HG03103 (cell line): ENCODE results near the gene ZBTB37.
A peak's percentile ranks its signal among the peaks of the same experiment; 100 is the strongest.
"Not testable (repeated sequence)": the region's sequence is repeated elsewhere in the genome, so short reads cannot be mapped to it uniquely, and the experiment has no call there.

Source experiments
- ATAC-seq: cut with Tn5 transposase; IDR thresholded peaks from one replicate; pipeline ENCODE4 v1.9.1; 2021; ENCODE audit warnings: low read depth; ENCODE audit not compliant: unreplicated experiment

ZBTB37 gene

DNA sequence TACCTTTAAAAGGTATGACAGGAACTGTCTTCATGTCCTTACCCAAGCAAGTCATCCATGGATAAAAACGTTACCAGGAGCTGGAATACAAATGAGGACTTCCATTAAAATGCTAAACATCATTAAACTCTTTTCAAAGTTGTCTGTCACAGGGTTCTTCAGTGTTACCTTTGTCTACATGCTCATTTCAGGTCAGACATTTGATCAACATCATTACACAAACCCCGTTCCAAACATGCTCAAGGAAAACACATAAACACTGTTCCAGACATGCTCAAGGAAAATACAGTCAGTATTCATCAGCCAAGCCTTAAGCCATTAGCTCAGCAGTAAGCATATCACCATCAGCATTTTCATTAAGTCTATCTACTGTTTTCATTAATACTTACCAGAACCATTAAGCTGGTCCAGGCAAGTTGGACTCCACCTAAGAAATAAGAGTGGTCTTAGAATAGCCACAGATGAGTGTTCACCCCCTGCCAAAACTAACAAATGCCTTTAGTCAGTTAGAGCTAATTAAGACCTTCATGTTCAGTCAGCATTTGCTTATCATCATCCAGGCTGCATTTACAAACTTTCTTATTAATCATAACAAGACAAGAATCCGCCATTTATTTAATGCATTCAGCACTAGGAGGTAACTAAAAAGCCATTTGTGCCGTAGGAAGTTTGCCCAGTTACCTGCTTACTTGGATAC, 2.6 kb upstream of the ZBTB37 start:
- no peak for ATAC-seq

DNA sequence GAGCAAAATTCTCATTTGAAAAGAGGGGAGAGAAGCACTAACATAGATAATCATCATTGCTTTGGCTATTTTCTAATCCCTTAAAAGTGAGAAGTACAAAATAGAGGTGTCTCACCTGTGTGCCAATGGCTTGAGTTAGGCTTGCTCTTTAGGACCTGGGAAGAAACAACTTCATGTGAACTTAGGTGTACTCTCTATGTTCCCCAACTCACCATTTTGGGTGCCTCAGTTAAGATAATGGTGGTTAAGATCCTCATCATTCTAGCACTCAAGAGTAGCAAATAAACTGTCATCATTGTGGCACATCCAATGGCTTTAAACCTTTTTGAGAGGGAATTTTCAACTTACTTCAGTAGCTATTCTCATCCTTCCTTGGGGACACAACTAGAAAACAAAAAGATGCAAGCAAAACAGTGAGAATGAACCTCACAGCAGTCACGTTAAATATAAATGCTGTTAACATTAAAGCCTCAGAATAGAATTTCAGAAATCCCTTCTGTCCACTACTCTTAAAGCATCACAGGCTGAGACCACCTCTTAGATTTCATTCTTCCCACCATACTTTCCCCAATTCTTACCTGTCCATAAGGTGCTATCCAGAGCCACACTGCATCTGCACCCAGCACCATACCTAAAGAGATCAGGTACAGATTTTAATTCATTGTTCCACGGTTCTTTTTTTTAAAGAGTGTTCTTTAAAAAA, 1.6 kb upstream of the ZBTB37 start:
- ATAC-seq = no peak

DNA sequence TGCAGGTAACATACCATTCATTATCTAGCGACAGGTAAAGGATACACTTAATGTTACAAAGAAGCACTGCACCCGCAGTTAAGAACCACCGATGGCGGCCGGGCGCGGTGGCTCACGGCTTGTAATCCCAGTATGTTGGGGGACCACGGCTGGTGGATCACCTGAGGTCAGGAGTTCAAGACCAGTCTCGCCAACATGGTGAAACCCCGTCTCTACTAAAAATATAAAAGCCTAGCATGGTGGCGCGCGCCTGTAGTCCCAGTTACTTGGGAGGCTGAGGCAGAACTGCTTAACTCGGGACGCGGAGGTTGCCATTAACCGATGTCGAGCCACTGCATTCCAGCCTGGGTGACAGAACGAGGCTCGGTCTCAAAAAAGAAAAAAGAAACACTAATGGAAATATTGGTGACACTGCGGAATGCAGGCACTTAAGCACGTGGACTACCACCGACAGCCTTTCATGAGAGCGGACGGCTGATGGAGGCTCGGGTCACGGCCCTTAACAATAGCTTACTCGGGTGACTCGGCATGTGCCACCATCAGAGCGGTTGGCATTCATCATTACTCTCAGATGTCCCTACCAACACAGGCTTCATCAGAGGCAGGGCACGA, 933 bp upstream of the ZBTB37 start:
- no peak for ATAC-seq

DNA sequence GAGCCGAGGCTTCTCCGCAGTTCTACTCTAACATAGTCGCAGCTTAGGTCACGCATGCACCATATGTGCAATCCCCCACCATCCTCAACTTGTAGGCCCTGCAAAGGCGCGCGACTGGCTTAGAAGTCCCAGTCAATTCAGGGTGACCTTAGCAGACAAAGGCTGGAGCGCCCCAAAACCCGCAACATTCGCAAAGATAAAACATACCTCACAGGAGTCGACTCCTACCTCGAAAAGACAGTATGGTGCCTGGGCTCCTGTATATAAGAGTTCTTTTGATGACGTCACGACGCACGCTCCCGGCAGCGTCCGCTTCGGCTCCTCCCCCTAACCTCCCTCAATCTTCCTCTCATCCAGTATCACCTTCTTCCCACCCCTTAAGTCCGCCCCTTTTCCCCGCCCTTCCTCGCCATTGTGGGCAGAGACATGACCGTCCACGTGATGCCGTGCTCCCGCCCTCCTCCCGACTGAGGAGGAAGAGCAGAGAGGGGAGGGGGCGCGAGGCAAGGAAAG, 371 bp upstream of the ZBTB37 start, which contains the start of gene GAS5:
Gene GAS5, minus strand, starts transcription at position 237 of the 513 bp plus-strand sequence.
- peak; percentile 64 for ATAC-seq

DNA sequence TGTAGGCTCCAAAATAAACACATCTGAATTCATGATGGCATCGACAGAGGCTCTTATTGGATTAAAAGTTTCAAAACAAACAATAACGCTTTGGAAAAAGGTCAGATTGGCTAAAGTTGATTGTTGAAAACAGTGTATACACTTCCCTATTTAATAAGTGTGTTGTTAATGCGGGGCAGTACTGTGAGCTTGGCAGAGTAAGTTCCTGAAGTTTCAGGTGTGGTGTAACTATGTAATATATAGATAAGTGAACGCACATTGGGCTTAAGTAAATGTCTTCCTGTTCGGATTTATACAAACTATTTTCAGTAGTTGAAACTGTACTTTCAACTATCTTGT, 810 bp downstream of the ZBTB37 start:
- ATAC-seq = no peak

DNA sequence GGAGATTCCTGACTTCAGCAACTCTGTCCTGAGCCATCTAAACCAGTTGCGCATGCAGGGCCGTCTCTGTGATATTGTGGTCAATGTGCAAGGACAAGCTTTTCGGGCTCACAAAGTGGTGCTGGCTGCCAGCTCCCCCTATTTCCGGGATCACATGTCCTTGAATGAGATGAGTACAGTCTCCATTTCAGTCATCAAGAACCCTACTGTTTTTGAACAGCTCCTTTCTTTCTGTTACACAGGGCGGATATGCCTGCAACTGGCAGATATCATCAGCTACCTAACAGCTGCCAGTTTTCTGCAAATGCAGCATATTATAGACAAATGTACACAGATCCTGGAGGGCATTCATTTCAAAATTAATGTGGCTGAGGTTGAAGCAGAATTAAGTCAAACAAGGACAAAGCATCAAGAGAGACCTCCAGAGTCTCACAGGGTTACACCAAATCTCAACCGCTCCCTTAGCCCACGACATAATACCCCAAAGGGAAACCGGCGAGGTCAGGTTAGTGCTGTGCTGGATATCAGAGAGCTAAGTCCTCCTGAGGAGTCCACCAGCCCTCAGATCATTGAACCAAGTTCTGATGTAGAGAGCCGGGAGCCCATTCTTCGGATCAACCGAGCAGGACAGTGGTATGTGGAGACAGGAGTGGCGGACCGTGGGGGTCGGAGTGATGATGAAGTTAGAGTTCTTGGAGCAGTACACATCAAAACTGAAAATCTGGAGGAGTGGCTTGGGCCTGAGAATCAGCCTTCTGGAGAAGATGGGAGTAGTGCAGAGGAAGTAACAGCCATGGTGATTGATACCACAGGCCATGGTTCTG, 2.3 kb downstream of the ZBTB37 start:
- ATAC-seq = no peak

DNA sequence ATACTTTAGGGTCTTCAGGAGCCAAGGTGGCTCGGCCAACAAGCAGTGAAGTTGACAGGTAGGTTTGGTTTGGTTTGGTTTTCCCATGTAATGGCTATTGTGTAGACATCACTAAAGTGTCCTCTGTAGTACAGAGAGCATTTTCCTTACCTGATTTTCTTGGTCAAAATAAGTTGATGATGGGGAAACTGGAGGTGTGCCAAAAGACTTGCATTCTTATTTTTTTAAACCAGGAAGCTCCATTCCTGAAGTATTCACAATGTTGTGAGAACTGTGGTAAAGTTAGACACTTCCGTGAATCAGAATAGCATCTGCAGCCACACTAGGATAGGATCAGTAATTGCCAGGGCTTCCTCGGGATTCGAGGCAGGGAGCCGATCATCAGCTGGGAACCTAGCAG, 2.9 kb downstream of the ZBTB37 start:
- no peak for ATAC-seq

DNA sequence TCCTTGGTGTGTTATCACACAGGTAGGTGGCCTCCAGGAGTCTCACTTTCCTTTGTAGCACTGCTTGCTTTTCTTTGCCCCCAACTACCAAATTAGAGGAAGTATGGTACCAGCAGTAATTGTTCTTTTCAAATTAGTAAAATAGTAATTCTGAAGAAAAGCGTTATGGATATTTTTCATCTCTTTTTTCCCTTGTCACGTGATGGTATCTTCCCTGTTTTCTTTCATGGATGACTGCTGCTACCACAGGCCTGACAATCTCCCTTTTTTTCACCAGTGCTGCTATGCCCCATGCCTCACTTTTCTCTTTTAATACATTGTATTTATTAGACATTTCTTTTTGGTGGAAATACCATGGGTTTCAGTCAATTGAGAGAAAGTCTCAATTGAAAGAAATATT, 3.3 kb downstream of the ZBTB37 start:
- no peak for ATAC-seq

DNA sequence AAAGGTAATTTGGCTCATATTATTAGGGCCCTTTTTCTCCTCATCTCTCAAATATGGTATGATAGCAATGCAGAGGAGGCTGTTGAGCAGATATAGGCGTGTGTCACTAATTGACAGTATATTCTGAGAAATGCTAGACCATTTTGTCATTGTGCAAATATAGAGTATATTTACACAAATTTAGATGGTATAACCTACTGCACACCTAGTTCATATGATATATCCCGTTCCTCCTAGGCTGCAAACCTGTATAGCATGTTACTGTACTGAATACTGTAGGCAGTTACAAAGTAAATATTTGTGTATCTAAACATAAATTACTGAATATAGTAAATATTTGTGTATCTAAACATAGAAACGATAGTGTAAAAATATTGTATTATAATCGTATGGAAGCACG, 8.6 kb downstream of the ZBTB37 start:
- no peak for ATAC-seq

DNA sequence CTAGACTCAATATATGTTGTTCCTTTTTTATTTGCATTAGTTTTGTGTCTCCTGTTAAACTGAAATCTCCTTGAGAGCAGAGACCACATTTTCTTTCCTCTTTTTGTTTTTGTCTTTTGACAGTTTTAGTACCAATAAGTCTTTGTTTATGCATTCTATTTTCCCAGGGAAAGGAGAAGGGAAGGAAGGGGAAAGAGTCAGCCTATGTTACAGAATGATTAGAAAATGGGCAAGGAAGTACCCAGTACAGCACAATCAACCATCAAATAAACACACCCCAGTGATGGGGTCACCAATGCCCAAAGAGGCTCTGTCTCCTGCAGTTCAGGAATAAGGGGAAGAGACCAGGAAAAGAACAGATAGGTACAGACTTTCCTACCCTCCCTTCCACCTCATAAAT, 10.1 kb downstream of the ZBTB37 start:
- ATAC-seq = no peak

DNA sequence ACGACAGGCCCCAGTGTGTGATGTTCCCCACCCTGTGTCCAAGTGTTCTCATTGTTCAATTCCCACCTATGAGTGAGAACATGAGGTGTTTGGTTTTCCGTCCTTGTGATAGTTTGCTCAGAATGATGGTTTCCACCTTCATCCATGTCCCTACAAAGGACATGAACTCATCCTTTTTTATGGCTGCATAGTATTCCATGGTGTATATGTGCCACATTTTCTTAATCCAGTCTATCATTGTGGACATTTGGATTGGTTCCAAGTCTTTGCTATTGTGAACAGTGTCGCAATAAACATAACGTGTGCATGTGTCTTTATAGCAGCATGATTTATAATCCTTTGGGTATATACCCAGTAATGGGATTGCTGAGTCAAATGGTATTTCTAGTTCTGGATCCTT, 12.9 kb downstream of the ZBTB37 start:
- ATAC-seq = not testable (repeated sequence)

DNA sequence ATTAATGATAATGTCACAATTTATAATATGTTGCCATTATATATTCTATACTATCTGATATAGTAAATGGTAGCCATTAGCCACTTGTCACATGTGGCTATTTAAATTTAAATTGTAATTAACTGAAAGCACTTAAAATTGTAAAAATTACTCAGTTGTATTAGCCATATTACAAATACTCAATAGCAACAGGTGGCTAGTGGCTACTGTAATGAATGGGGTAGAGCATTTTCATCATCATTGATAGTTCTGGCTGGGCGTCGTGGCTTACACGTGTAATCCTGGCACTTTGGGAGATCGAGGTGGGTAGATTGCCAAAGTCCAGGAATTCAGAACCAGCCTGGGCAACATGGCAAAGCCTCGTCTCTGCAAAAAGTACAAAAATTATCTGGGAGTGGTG, 16.5 kb downstream of the ZBTB37 start:
- ATAC-seq = no peak

DNA sequence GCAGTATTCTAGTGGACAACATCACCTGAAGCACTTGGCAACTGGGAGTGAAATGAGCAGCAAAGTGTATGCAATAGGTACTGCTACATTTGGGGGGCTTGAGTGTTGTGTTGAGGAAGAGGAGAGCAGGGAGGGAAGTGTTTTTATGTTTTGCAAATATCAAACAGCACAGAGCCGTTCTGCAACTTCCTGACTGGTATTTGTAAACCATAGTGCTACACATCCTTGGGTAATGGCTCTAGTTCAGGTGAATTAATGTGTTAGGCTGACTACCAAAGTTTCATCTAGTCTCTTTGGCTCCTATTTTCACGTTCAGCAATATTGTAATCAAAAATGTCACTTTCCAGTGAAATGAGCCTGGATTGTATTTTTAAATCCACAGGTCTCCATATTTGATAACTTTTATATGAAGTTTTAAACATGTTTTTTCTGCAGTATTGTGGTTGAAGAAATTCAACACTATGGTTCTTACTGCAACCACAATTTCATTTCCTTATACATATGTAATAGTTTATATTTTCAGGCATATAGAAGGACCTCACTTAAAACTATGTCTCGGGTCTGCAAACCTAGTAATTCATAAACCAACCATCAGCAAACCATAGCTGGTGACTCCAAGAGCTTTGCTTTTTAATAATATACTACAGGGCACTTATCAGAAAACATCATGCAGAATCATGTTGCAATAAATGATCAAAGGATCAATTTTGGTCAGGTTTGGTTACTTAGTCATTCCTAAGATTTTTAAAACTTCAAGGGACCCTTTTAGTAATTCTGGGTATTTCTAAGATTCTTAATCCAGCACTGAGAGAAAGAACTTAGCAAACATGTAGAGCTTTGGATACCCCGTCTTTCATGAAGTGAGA, 18.8 kb downstream of the ZBTB37 start:
- no peak for ATAC-seq

DNA sequence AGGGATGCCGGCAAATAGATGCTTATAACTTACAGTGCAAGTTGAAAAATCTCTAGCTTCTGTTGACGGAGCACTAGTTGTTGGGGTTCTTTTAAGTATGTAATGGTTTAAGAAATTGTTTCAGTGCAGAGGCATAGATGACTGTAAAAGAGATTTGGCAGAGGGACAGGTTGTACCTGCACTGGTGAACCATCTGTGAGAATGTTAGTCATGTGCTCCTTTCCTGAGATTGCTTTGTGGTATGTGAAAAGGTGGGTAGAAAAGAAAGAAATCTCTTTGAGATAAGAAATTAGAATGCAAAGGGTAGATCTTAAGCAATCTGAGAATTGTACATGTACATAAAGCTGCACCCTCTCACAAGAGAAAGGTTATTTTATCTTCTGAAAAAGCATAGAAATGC, 19.4 kb downstream of the ZBTB37 start:
- no peak for ATAC-seq

DNA sequence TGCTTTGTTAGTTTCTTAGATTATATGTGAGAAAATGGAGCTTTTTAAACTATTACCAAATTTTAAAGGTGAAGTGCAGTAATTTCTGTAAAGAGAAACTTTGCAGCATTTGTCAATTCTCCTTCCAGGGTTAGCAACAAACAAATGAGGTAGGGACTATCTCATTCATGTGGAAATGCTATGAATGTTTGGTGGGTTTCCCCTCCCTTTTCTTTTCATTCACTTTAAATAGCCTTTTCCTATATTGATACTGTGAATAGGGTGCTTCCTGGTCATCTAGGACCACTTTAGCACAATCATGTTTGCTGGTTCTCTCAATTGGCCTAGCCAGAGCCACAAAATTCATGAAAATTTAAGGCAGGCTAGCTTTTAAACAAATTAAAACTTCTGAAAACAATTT, 20.6 kb downstream of the ZBTB37 start:
- no peak for ATAC-seq

DNA sequence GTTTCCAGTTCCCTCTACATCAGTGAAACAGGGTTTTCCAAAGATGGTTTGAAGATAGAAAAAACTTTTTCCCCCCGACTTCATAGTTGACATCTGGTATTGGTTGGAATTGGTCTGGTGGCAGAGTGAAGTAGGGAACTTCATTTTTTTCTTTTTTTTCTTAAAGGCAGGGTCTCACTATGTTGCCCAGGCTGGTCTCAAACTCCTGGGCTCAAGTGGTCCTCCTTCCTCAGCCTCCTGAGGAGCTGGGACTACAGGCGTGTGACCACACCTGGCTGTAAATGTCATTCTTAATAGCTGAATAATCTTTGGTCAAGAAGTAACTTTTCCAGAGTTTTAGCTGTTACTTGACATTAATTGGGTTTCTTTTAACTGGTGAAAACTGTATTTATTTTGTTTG, 21.7 kb downstream of the ZBTB37 start:
- no peak for ATAC-seq

DNA sequence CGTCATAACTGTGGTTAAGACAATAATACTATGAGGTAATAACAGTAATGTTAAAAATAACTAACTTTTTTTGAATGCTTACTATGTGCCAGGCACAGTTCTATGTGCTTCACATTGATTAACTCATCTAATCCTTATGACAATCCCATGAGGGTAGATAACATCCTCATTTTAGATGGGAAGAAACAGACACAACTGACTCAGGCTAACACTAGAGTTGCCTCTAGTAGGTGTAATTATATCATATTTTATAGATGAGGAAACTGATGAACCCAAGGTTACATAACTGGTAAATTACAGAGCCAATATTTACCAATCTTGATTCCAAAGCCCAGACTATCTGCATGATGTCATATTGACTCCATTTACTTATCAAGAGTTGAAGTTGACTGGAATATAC, 25.4 kb downstream of the ZBTB37 start:
- ATAC-seq = no peak

DNA sequence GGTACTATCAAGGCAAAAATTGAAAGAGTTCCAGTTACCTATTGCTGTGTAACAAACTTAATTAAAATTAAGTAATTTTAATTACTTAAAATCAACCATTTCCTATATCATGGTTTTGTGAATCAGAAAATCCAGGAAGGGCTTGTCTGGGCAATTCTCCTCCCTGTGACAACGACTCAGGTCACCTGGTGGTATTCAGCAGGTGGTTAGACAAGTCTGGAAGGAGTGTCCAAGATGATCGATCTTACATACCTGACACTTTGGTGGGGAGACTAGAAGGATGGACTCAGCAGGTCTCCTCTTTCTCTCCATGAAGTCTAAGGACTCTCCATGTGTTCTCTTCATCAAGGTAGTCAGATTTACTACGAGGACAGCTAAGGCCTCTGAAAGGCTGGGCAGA, 26.0 kb downstream of the ZBTB37 start:
- ATAC-seq = no peak

DNA sequence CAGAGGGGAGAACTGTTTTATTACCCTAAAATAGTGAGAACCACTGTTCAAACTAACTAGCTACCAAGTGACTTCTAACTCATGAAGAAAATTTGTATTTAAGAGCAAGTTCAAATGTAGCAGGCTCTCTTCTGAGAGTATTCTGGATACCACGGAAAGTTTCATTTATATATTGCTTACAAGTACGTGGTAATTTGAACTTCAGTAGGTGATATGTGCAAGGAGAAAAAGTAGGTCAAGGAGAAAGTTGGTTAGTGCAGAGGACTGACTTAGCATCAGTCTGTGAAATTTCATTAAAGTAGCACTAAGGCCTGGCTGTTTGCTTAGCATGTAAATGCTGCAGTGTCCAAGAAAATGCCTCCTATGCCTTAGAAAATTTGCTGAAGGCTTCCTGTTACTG, 32.2 kb downstream of the ZBTB37 start:
- no peak for ATAC-seq

DNA sequence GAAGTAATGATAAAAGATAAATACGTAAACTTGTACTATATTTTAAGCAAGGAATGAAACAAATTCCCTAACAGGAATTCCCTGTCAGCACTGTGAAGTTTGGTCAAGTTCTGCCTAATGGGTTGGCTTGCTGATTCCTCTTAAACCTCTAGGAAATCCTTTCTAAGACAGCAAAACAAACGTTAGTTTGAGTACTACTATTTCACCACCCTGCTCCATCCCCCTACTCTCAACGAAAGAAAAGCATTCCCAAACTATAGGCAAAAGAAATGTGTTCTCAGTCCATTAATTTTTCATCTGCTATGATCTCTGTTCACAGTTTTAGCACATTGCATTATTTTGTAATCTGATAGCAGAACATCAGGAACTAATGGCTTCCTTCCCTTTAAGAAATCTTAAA, 32.8 kb downstream of the ZBTB37 start:
- ATAC-seq = no peak
